ENCODE measurements around the gene CEP350. TPM values are rescaled to one million over a fixed set of nuclear protein-coding genes. Genes with fewer than 3 reads are reported as not detected.
A peak's percentile ranks its signal among the peaks of the same experiment; 100 is the strongest.

The CEP350 gene
- total and polyA plus RNA-seq, 2 of the 4 experiments (the other 2 are of a cell fraction) = 5.0 to 36.4 TPM

GRCh38 chr1:179917601-179918429 is 36.8 kb upstream of the CEP350 start:
- Histone ChIP-seq H3K4me2 (ENCODE audit: low read depth, low read length) (no peak overlapping the region), H3K14ac (replicated peaks; ENCODE audit: low read depth, low read length) (no peak overlapping the region), H3K4me3 (ENCODE audit: insufficient read depth, low read depth, low read length) (no peak overlapping the region), H2AK9ac (replicated peaks; ENCODE audit: low read depth, low read length, poor library complexity) (no peak overlapping the region), H3K27ac (ENCODE audit: insufficient read depth, low read length) (no peak overlapping the region), H3K79me1 (ENCODE audit: low read depth in 1 of 2, low read length in 2 of 2) (no peaks in the 10 kb centered on the region), H2BK20ac (ENCODE audit: low read depth, low read length) (no peak overlapping the region), H2AFZ (replicated peaks; ENCODE audit: low read length, poor library complexity) (no peak overlapping the region), H3K9me3 (ENCODE audit: control insufficient read depth, insufficient read depth, low read length) (no peaks in the 10 kb centered on the region), H3K9me1 (ENCODE audit: insufficient read depth, low read length) (no peaks in the 10 kb centered on the region; the same call in 1 of the 2 replicates), H2BK15ac (ENCODE audit: low read depth, low read length) (no peak overlapping the region), H4K91ac (ENCODE audit: insufficient read depth, low read depth, low read length) (no peak overlapping the region), H3K18ac (ENCODE audit: low read depth, low read length) (no peak overlapping the region), H3K27me3 (ENCODE audit: control insufficient read depth, insufficient read depth, low read length) (no peaks in the 10 kb centered on the region), H3K56ac (ENCODE audit: extremely low read depth, insufficient read depth, low read length) (no peak overlapping the region), H2BK5ac (ENCODE audit: low read depth, low read length, poor library complexity, severe bottlenecking) (no peak overlapping the region), H3K4ac (ENCODE audit: low read depth, low read length) (no peak overlapping the region), H3K36me3 (ENCODE audit: control insufficient read depth, insufficient read depth, low read length) (peaks cover 21% of the 10 kb centered on the region), H3K23ac (ENCODE audit: low read depth, low read length) (no peak overlapping the region), H4K8ac (ENCODE audit: low read depth in 2 of 2, low read length in 2 of 2) (no peak overlapping the region), H3K4me1 (ENCODE audit: control insufficient read depth, insufficient read depth, low read length) (no peaks in the 10 kb centered on the region), H2BK120ac (ENCODE audit: low read depth, low read length) (no peak overlapping the region), H4K5ac (ENCODE audit: low read depth, low read length) (no peak overlapping the region), H3K9ac (ENCODE audit: low read depth, low read length) (no peak overlapping the region), H4K20me1 (ENCODE audit: insufficient read depth, low read length) (no peaks in the 10 kb centered on the region), H2AK5ac (ENCODE audit: low read depth, low read length) (no peak overlapping the region)
- ATAC-seq (ENCODE audit: low read depth) = no peak
- DNase-seq = no peak
- POLR2A ChIA-PET (ENCODE audit: unreplicated experiment) = no interaction called here
- dilution Hi-C loops (cut with HindIII; ENCODE audit: low sequenced_read_pairs, unreplicated experiment) = no loop called here
- CTCF ChIA-PET = interaction anchor here (1.2 kb wide), 1 partner anchor 50 kb away, joined by 3 read pairs; no protein-coding TSS in a partner anchor
- BruUV-seq (replicated peaks) = TSS peak; percentile 67
- WGBS, 2 experiments (ENCODE audit: extremely low coverage in 2 of 2, insufficient read length in 1 of 2) = 100% methylated on average over 3 of the region's 10 CpGs; no CpG with 5 or more reads in 1 of the 2 experiments
- in situ Hi-C loops (cut with MboI; ENCODE audit: low sequenced_read_pairs) = no loop called here
- intact Hi-C loops (cut with micrococcal nuclease) = no loop called here
- no peak for TF ChIP-seq CHD1 (IDR thresholded peaks at IDR 0.05; ENCODE audit: low read depth, low read length)
- TF ChIP-seq SMC3 (IDR thresholded peaks at IDR 0.05; ENCODE audit: low read depth, low read length) = no peak
- TF ChIP-seq MAZ (IDR thresholded peaks at IDR 0.05; ENCODE audit: borderline replicate concordance, low read depth, low read length) = no peak
- TF ChIP-seq FOS (IDR thresholded peaks at IDR 0.05; ENCODE audit: low read depth, low read length) = no peak
- no peak for TF ChIP-seq POLR2A (IDR thresholded peaks at IDR 0.05; ENCODE audit: low read depth, low read length)
- no peak for TF ChIP-seq USF2 (IDR thresholded peaks at IDR 0.05; ENCODE audit: low read depth, low read length)
- TF ChIP-seq RFX5 (IDR thresholded peaks at IDR 0.05; ENCODE audit: low read depth, low read length) = no peak
- TF ChIP-seq MXI1 (IDR thresholded peaks at IDR 0.05; ENCODE audit: borderline replicate concordance, low read depth, low read length) = no peak
- TF ChIP-seq MAFK (IDR thresholded peaks at IDR 0.05; ENCODE audit: low read depth, low read length) = no peak
- TF ChIP-seq NFE2L2 (IDR thresholded peaks at IDR 0.05; ENCODE audit: low read depth, low read length) = no peak
- no peak for TF ChIP-seq RAD21 (IDR thresholded peaks at IDR 0.05; ENCODE audit: low read length)
- no peak for TF ChIP-seq CTCF (conservative IDR thresholded peaks at IDR 0.05; ENCODE audit: low read depth, low read length)
- no peak for TF ChIP-seq RCOR1 (IDR thresholded peaks at IDR 0.05; ENCODE audit: insufficient replicate concordance, low read length)
- no peak for TF ChIP-seq CEBPB (IDR thresholded peaks at IDR 0.05; ENCODE audit: low read depth, low read length)
- no peak for TF ChIP-seq ELK1 (IDR thresholded peaks at IDR 0.05; ENCODE audit: borderline replicate concordance, low read depth, low read length)
